Measurements from ENCODE around the gene POLR2H. TPM values are rescaled to one million over a fixed set of nuclear protein-coding genes. Genes with fewer than 3 reads are reported as not detected.
A peak's percentile ranks its signal among the peaks of the same experiment; 100 is the strongest.

The POLR2H gene
- 100 to 1,000 TPM in 1 of 4 donors, 10 to 100 TPM in 3; 85.8 to 101 (median 93.9) TPM for polyA plus RNA-seq (ENCODE audit: insufficient read length in 4 of 4)

- DNase-seq (ENCODE audit: low read depth in 4 of 4, low spot score in 3 of 4), result peak in 1 of 4 donors; percentile 68
These were observed at the start of gene POLR2H, which contains the start of gene CLCN2 for GRCh38 chr3:184361532-184361931. POLR2H (plus strand) TSS chr3:184361710; CDS start chr3:184363493, 1,783 bp downstream. CLCN2 (minus strand) TSS chr3:184361605; CDS start chr3:184361479, 126 bp downstream.

GRCh38 chr3:184314363-184314699 lies 47.2 kb upstream of the POLR2H start, which contains the start of gene EIF4G1:
EIF4G1 (plus strand) TSS chr3:184314606; CDS start chr3:184315797, 1,191 bp downstream.
- peak; percentile 78 to 88 (median 82) for DNase-seq (ENCODE audit: low read depth in 4 of 4, low spot score in 3 of 4)

- DNase-seq (ENCODE audit: low read depth in 4 of 4, low spot score in 3 of 4), result peak in 2 of 4 donors; percentile 28 to 32
These were observed 46.6 kb upstream of the POLR2H start for GRCh38 chr3:184314700-184315542.

- no peak for DNase-seq (ENCODE audit: low read depth in 4 of 4, low spot score in 3 of 4)
These were observed 46.0 kb upstream of the POLR2H start for GRCh38 chr3:184315543-184315867.

GRCh38 chr3:184315871-184316661 lies 45.4 kb upstream of the POLR2H start:
- DNase-seq (ENCODE audit: low read depth in 4 of 4, low spot score in 3 of 4), result no peak

- DNase-seq (ENCODE audit: low read depth in 4 of 4, low spot score in 3 of 4), result no peak
These were observed 44.7 kb upstream of the POLR2H start for GRCh38 chr3:184316792-184317191.

- DNase-seq (ENCODE audit: low read depth in 4 of 4, low spot score in 3 of 4), result no peak
These were observed 44.3 kb upstream of the POLR2H start for GRCh38 chr3:184317201-184317600.

GRCh38 chr3:184320104-184320445 lies 41.4 kb upstream of the POLR2H start:
- no peak for DNase-seq (ENCODE audit: low read depth in 4 of 4, low spot score in 3 of 4)

GRCh38 chr3:184321666-184322065 lies 39.8 kb upstream of the POLR2H start:
- DNase-seq (ENCODE audit: low read depth in 4 of 4, low spot score in 3 of 4), result no peak

GRCh38 chr3:184322731-184323487 lies 38.6 kb upstream of the POLR2H start:
- no peak for DNase-seq (ENCODE audit: low read depth in 4 of 4, low spot score in 3 of 4)

- no peak for DNase-seq (ENCODE audit: low read depth in 4 of 4, low spot score in 3 of 4)
These were observed 37.8 kb upstream of the POLR2H start for GRCh38 chr3:184323696-184324095.

- no peak for DNase-seq (ENCODE audit: low read depth in 4 of 4, low spot score in 3 of 4)
These were observed 36.2 kb upstream of the POLR2H start for GRCh38 chr3:184325269-184325668.

GRCh38 chr3:184325715-184326369 lies 35.7 kb upstream of the POLR2H start:
- DNase-seq (ENCODE audit: low read depth in 4 of 4, low spot score in 3 of 4), result no peak

- no peak for DNase-seq (ENCODE audit: low read depth in 4 of 4, low spot score in 3 of 4)
These were observed 34.3 kb upstream of the POLR2H start for GRCh38 chr3:184327171-184327570.

- DNase-seq (ENCODE audit: low read depth in 4 of 4, low spot score in 3 of 4), result no peak
These were observed 33.0 kb upstream of the POLR2H start for GRCh38 chr3:184328516-184328915.

- DNase-seq (ENCODE audit: low read depth in 4 of 4, low spot score in 3 of 4), result no peak
These were observed 29.0 kb upstream of the POLR2H start for GRCh38 chr3:184332370-184333090.

GRCh38 chr3:184333190-184333589 lies 28.3 kb upstream of the POLR2H start:
- DNase-seq (ENCODE audit: low read depth in 4 of 4, low spot score in 3 of 4), result no peak

- DNase-seq (ENCODE audit: low read depth in 4 of 4, low spot score in 3 of 4), result no peak
These were observed 27.8 kb upstream of the POLR2H start for GRCh38 chr3:184333700-184334099.

GRCh38 chr3:184334470-184335158 lies 26.9 kb upstream of the POLR2H start:
- DNase-seq (ENCODE audit: low read depth in 4 of 4, low spot score in 3 of 4), result no peak

Data from right renal pelvis (tissue), 4 donors.